Endodermal cell (in vitro differentiated cells): ENCODE measurements around the gene CD99. TPM values are rescaled to one million over a fixed set of nuclear protein-coding genes. Genes with fewer than 3 reads are reported as not detected.
A peak's percentile ranks its signal among the peaks of the same experiment; 100 is the strongest.

ENCODE experiments used
- DNase-seq: peaks from one replicate; pipeline ENCODE4 v3.0.0-alpha.2; 2017
- H3K27ac ChIP-seq: 2 replicates; pipeline ENCODE4 v1.5.1; 2013; ENCODE audit warnings: mild to moderate bottlenecking, low read depth, low read length, moderate library complexity
- H3K27me3 ChIP-seq: 2 replicates; pipeline ENCODE4 v1.6.1; 2013; ENCODE audit warnings: mild to moderate bottlenecking, low read length, moderate library complexity; ENCODE audit not compliant: insufficient read depth, control insufficient read depth, poor library complexity, severe bottlenecking
- H3K36me3 ChIP-seq: 2 replicates; pipeline ENCODE4 v1.7.0; 2013; ENCODE audit warnings: mild to moderate bottlenecking, low read length, moderate library complexity; ENCODE audit not compliant: control insufficient read depth, insufficient read depth
- H3K4me1 ChIP-seq: one replicate; pipeline ENCODE4 v1.7.0; 2013; ENCODE audit warnings: low read length; ENCODE audit not compliant: control insufficient read depth, insufficient read depth
- H3K4me3 ChIP-seq: 2 replicates; pipeline ENCODE4 v1.5.1; 2013; ENCODE audit warnings: mild to moderate bottlenecking, low read length, moderate library complexity
- H3K9ac ChIP-seq: 2 replicates; pipeline ENCODE4 v1.6.1; 2013; ENCODE audit warnings: mild to moderate bottlenecking, low read length, moderate library complexity; ENCODE audit not compliant: poor library complexity, severe bottlenecking; ENCODE audit errors: extremely low read depth
- H3K9me3 ChIP-seq: 2 replicates; pipeline ENCODE4 v1.6.1; 2013; ENCODE audit warnings: mild to moderate bottlenecking, low read length, moderate library complexity; ENCODE audit not compliant: control insufficient read depth
- H3K27ac Mint-ChIP-seq: 2 replicates; pipeline ENCODE4 v1.8.0; 2020; ENCODE audit warnings: mixed read lengths
- H3K27me3 Mint-ChIP-seq: 2 replicates; pipeline ENCODE4 v1.8.0; 2021; ENCODE audit warnings: mild to moderate bottlenecking, mixed read lengths; ENCODE audit not compliant: insufficient read depth
- H3K36me3 Mint-ChIP-seq: 2 replicates; pipeline ENCODE4 v1.8.0; 2020; ENCODE audit warnings: low read depth, mixed read lengths
- H3K4me1 Mint-ChIP-seq: 2 replicates; pipeline ENCODE4 v1.8.0; 2020; ENCODE audit warnings: mixed read lengths
- H3K4me3 Mint-ChIP-seq: 2 replicates; pipeline ENCODE4 v1.8.0; 2020; ENCODE audit warnings: mild to moderate bottlenecking, moderate library complexity, mixed read lengths
- H3K9me3 Mint-ChIP-seq: 2 replicates; pipeline ENCODE4 v1.8.0; 2020; ENCODE audit warnings: mild to moderate bottlenecking, mixed read lengths
- WGBS, 2 experiments: methylation state at CpG; one replicate each; pipeline versions ENCODE4 v1.1.5 to v1.1.7; 2013; ENCODE audit warnings: missing lambda C conversion rate in 2 of 2, mixed read lengths in 1 of 2; ENCODE audit not compliant: insufficient coverage in 1 of 2, insufficient read length in 1 of 2; 5-methylcytosine and 5-hydroxymethylcytosine counted together
- total RNA-seq, 2 donors: library from RNA; stranded (reverse); fragmentation: NEBNext Ultra II Directional in 1 of 2; extraction: Animal tissue kit (Norgen Biotek cat#: 25700) in 1 of 2; gene quantifications; 2 replicates in 1 of 2; 3 replicates in 1 of 2; pipeline ENCODE4 v1.2.1, GENCODE V29; 2021
- TF ChIP-seq, protein P1 (sequence below): fragments of 200-600 bp; sonication (generic); conservative IDR thresholded peaks from 2 replicates; pipeline ENCODE4 v1.5.0; 2021; ENCODE audit warnings: antibody characterized with exemption, mild to moderate bottlenecking

Gene CD99
- total RNA-seq, 2 donors from 2014 or later = 314 to 397 TPM

DNA sequence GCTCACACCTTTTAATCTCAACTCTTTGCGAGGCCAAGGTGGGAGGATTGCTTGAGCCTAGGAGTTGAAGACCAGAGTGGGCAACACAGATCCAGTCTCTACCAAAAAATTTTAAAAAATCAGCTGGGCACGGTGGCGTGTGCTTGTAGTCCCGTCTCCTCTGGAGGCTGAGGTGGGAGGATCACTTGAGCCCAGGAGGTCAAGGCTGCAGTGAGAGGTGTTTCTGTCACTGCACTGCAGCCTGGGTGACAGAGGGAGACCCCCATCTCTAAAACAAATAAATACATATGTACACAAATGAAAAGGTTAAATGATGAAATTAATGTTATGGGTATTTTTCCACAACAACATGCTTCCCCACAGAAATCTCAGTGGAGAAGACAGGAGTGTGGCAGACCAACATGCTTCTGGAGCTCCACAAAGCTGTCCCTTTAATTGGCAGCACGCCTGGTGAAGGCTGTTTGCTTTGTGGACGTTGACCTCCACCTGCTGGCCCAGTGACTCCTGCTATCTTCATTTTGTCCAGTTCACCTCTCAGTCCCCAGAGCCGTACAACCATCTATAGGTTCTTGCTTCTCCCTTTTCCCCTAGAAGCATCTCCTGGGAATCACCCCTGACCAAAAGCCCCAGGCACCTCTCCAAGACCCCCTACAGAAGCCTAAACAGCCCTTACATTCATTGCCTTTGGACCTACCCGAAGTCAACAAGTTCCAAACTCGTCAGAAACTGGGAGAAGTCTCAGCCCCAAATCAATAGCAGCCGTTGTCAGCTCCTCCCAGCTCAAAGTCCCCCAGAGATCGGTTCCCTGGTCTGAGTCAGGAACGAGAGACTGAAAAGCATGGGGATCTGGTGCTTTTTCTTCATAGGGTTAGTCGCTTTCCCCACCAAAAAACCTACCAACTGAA is 36.4 kb upstream of the CD99 start:
- Histone ChIP-seq H3K4me1 (no peaks in the 10 kb centered on the region), H3K27ac (no peak overlapping the region), H3K9me3 (no peaks in the 10 kb centered on the region), H3K9ac (no peak overlapping the region), H3K27me3 (no peaks in the 10 kb centered on the region), H3K36me3 (peaks cover 7% of the 10 kb centered on the region), H3K4me3 (no peak overlapping the region)
- Mint-ChIP-seq H3K4me3 (no peak overlapping the region), H3K27me3 (no peaks in the 10 kb centered on the region), H3K4me1 (peaks cover 23% of the 10 kb centered on the region), H3K27ac (peak overlapping the region; percentile 81), H3K9me3 (no peaks in the 10 kb centered on the region), H3K36me3 (peaks cover 34% of the 10 kb centered on the region)
- 60 to 80% methylated on average over 7 to 13 of the region's 13 CpGs for WGBS, 2 experiments
- TF ChIP-seq, protein P1, sequence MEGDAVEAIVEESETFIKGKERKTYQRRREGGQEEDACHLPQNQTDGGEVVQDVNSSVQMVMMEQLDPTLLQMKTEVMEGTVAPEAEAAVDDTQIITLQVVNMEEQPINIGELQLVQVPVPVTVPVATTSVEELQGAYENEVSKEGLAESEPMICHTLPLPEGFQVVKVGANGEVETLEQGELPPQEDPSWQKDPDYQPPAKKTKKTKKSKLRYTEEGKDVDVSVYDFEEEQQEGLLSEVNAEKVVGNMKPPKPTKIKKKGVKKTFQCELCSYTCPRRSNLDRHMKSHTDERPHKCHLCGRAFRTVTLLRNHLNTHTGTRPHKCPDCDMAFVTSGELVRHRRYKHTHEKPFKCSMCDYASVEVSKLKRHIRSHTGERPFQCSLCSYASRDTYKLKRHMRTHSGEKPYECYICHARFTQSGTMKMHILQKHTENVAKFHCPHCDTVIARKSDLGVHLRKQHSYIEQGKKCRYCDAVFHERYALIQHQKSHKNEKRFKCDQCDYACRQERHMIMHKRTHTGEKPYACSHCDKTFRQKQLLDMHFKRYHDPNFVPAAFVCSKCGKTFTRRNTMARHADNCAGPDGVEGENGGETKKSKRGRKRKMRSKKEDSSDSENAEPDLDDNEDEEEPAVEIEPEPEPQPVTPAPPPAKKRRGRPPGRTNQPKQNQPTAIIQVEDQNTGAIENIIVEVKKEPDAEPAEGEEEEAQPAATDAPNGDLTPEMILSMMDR = peak; percentile 24
- peak; percentile 69 for DNase-seq

DNA sequence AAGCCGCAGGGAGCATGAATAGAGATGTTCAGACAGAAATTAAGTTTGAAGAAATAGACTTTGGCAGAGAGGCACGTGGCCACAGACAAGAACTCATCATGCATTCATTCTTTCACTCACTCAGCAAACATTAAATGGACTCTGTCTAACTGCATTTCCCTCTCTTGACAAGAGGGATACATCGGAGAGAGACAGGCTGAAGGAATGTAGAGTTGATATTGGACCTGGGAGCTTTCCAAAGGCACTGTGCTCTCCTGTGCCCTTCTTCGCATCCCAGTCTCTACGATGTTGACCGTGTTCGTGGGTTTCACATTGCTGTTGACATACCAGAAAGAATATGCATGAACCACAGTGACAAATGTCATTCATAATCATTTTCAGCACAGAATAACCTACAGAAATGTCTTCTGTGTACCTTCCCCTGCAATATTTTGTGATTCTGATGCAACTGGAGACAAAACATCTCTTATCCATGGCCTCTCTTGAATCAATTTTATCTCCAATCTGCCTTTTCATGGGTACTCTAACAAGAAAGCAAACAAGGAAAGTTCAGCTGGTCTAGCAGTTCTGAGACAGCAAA is 34.7 kb upstream of the CD99 start:
- WGBS, 2 experiments = 91% methylated on average over 4 to 7 of the region's 7 CpGs
- Mint-ChIP-seq H3K27ac (no peak overlapping the region), H3K27me3 (no peaks in the 10 kb centered on the region), H3K9me3 (no peaks in the 10 kb centered on the region), H3K36me3 (peaks cover 24% of the 10 kb centered on the region), H3K4me3 (no peak overlapping the region), H3K4me1 (peaks cover 23% of the 10 kb centered on the region)
- H3K4me1 ChIP-seq = no peaks in the 10 kb centered on the region
- H3K27me3 ChIP-seq = no peaks in the 10 kb centered on the region
- DNase-seq = peak; percentile 16
- H3K36me3 ChIP-seq = peaks cover 7% of the 10 kb centered on the region
- TF ChIP-seq, protein P1 = no peak
- H3K27ac ChIP-seq = no peak overlapping the region
- no peak overlapping the region for H3K9ac ChIP-seq
- no peaks in the 10 kb centered on the region for H3K9me3 ChIP-seq
- H3K4me3 ChIP-seq = no peak overlapping the region

DNA sequence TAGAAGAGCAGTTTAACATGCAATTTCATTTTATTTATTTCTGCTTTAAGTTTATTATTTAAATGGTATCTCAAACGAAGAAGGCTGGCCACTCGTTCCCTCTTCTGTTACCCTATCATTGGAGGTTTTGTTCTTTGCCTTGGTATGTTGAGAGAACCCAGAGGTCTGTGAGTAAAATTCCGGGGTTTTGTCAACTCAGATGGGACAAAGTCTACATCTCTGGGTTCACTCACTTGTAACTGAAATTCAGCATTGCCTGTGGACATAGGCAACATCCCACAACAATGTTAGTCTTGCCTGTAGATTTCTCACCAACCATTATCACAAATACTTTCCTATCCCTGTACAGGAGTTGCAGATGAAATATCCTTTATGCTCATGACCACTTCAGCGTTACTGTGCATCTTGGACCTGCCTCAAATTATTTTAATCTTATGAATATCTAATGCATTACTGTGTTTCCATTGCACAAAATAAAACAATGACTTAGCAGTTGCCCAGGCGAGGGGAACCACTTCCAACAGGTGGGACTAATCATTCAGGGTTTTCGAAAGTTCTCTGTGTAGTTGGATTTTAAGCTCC is 33.5 kb upstream of the CD99 start:
- Histone ChIP-seq H3K27me3 (no peaks in the 10 kb centered on the region), H3K36me3 (peaks cover 7% of the 10 kb centered on the region), H3K4me3 (no peak overlapping the region), H3K4me1 (no peaks in the 10 kb centered on the region), H3K9me3 (no peaks in the 10 kb centered on the region), H3K27ac (no peak overlapping the region), H3K9ac (no peak overlapping the region)
- Mint-ChIP-seq H3K4me1 (peaks cover 23% of the 10 kb centered on the region), H3K9me3 (no peaks in the 10 kb centered on the region), H3K27ac (no peak overlapping the region), H3K27me3 (no peaks in the 10 kb centered on the region), H3K36me3 (peaks cover 20% of the 10 kb centered on the region), H3K4me3 (no peak overlapping the region)
- TF ChIP-seq, protein P1 = no peak
- no peak for DNase-seq
- 88 to 97% methylated on average over 6 of the region's 6 CpGs for WGBS, 2 experiments
